NCI-H460 (cell line): ENCODE measurements around the gene CDC5L. TPM values are rescaled to one million over a fixed set of nuclear protein-coding genes. Genes with fewer than 3 reads are reported as not detected.
"Not testable (repeated sequence)": the region's sequence is repeated elsewhere in the genome, so short reads cannot be mapped to it uniquely, and the experiment has no call there.

Experiments
- DNase-seq: peaks from one replicate; pipeline ENCODE4 v3.0.0-alpha.2; 2016; ENCODE audit warnings: low read depth; ENCODE audit errors: extremely low read depth
- polyA plus RNA-seq: library from polyadenylated mRNA; depleted of rRNA; stranded (reverse); fragments of >200 nt; gene quantifications from 2 replicates; pipeline ENCODE4 v1.2.3, GENCODE V29; 2014; cell fraction: nucleus; rRNA removed
- total RNA-seq: library from RNA; depleted of rRNA; stranded (reverse); fragments of >200 nt; shearing (Covaris generic); gene quantifications from 2 replicates; pipeline ENCODE4 v1.2.3, GENCODE V29; 2014; rRNA removed

CDC5L gene
- 13.9 and 16.3 TPM in 2 replicates for total RNA-seq
- 7.9 and 9.7 TPM in 2 replicates for polyA plus RNA-seq

GRCh38 chr6:44387346-44388134 is at the start of gene CDC5L:
Gene CDC5L, plus strand, starts transcription at chr6:44387706. Its CDS starts 118 bp downstream, at chr6:44387824.
- peak; percentile 96 for DNase-seq

- peak; percentile 68 for DNase-seq
Measured at GRCh38 chr6:44338228-44339122, 49.0 kb upstream of the CDC5L start.

- no peak for DNase-seq
Measured at GRCh38 chr6:44339301-44339700, 48.2 kb upstream of the CDC5L start.

GRCh38 chr6:44339763-44340625 is 47.5 kb upstream of the CDC5L start:
- no peak for DNase-seq

- no peak for DNase-seq
Measured at GRCh38 chr6:44341095-44341890, 46.2 kb upstream of the CDC5L start.

GRCh38 chr6:44342052-44342451 is 45.5 kb upstream of the CDC5L start:
- DNase-seq = no peak

GRCh38 chr6:44342489-44342888 is 45.0 kb upstream of the CDC5L start, which contains the start of gene SPATS1:
Gene SPATS1, plus strand, starts transcription at chr6:44342650. Its CDS starts 446 bp downstream, at chr6:44343096.
- no peak for DNase-seq

- DNase-seq = not testable (repeated sequence)
Measured at GRCh38 chr6:44346818-44347217, 40.7 kb upstream of the CDC5L start.

- DNase-seq = no peak
Measured at GRCh38 chr6:44349904-44350649, 37.4 kb upstream of the CDC5L start.

- not testable (repeated sequence) for DNase-seq
Measured at GRCh38 chr6:44350650-44350994, 36.9 kb upstream of the CDC5L start.

GRCh38 chr6:44352259-44352658 is 35.2 kb upstream of the CDC5L start:
- DNase-seq = no peak

- no peak for DNase-seq
Measured at GRCh38 chr6:44353336-44353735, 34.2 kb upstream of the CDC5L start.

- DNase-seq = no peak
Measured at GRCh38 chr6:44355640-44356039, 31.9 kb upstream of the CDC5L start.

- DNase-seq = no peak
Measured at GRCh38 chr6:44356487-44356886, 31.0 kb upstream of the CDC5L start.

- DNase-seq = no peak
Measured at GRCh38 chr6:44359973-44360372, 27.5 kb upstream of the CDC5L start.

- DNase-seq = no peak
Measured at GRCh38 chr6:44361947-44362346, 25.6 kb upstream of the CDC5L start.

- DNase-seq = no peak
Measured at GRCh38 chr6:44363377-44363926, 24.1 kb upstream of the CDC5L start.

- DNase-seq = no peak
Measured at GRCh38 chr6:44366781-44367180, 20.7 kb upstream of the CDC5L start.

- DNase-seq = no peak
Measured at GRCh38 chr6:44367681-44368080, 19.8 kb upstream of the CDC5L start.
